Subcutaneous adipose tissue (tissue), 4 donors: ENCODE measurements around the gene CHST4. TPM values are rescaled to one million over a fixed set of nuclear protein-coding genes. Genes with fewer than 3 reads are reported as not detected.

Experiments
- total RNA-seq, 4 donors: library from RNA; depleted of rRNA; stranded (reverse); fragments of >200 nt; gene quantifications; one replicate each; pipeline ENCODE4 v1.1.0, GENCODE V29; 2016
- TF ChIP-seq, protein P1 (sequence below): fragments of 450-650 bp; IDR thresholded peaks from one replicate; pipeline ENCODE4 v1.5.1; 2016; ENCODE audit warnings: low read depth, mild to moderate bottlenecking, control low read depth, antibody characterized with exemption, moderate library complexity

The CHST4 gene
- total RNA-seq, 4 donors from 2014 or later: 0.34 to 2.2 TPM; not detected in 2

DNA sequence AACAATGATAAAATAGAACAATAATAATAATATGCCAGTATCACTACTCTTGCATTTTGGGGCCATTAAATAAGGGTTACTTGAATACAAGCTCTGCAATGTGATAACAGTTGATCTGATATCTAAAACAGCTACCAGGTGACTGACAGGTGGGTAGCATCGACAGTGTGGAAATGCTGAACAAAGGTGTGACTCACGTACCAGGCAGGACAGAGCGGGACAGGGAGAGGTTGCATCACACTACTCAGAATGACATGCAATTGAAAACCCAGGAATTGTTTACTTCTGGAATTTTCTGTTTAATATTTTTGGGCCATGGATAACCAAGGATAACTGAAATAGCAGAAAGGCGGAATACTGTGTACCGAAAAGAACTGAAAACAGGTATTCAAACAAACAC lies 21.3 kb upstream of the CHST4 start:
- TF ChIP-seq, protein P1, sequence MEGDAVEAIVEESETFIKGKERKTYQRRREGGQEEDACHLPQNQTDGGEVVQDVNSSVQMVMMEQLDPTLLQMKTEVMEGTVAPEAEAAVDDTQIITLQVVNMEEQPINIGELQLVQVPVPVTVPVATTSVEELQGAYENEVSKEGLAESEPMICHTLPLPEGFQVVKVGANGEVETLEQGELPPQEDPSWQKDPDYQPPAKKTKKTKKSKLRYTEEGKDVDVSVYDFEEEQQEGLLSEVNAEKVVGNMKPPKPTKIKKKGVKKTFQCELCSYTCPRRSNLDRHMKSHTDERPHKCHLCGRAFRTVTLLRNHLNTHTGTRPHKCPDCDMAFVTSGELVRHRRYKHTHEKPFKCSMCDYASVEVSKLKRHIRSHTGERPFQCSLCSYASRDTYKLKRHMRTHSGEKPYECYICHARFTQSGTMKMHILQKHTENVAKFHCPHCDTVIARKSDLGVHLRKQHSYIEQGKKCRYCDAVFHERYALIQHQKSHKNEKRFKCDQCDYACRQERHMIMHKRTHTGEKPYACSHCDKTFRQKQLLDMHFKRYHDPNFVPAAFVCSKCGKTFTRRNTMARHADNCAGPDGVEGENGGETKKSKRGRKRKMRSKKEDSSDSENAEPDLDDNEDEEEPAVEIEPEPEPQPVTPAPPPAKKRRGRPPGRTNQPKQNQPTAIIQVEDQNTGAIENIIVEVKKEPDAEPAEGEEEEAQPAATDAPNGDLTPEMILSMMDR: no peak

GRCh38 chr16:71507061-71507460 lies 19.2 kb upstream of the CHST4 start:
- TF ChIP-seq, protein P1: no peak

DNA sequence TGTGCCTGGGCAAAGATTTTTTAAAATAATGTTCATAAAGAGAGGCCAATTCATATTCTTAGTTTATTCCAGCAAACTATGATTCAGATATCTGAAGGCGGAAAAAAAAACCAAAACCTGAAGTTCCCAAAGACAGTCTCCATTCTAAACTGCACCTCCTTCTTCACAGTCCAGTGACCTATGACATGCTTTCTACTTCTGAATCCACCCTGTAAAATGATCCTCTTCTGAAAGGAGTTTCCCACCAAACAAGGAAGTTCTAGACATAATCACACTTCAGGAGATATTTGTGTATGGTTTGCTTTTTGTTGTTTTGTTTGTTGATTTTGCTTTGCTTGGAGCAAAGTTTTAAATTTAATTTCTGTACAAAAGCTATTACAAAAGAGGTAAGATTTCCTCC lies 12.9 kb upstream of the CHST4 start:
- TF ChIP-seq, protein P1: no peak

GRCh38 chr16:71514476-71514875 lies 11.8 kb upstream of the CHST4 start:
- TF ChIP-seq, protein P1: no peak

DNA sequence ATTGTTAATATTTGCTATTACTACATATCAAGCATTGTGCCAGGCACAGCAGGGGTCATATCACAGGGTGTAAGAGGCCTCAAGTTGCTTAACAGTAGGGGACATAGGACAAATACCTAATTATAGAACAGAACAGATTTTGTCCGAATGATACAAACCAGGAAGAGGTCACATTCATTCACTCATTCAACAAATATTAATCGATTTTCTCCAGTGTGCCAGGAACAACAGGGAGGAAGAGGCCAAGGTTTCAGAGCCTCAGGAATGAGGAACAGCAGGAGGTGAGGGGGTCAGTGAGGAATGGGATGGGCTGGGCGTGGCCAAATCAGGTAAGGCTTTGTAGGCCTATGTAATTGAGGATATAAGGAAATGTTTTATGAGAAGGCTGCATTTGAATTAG lies 11.2 kb upstream of the CHST4 start:
- TF ChIP-seq, protein P1: no peak

GRCh38 chr16:71520550-71520949 lies 5.7 kb upstream of the CHST4 start:
- TF ChIP-seq, protein P1: no peak

DNA sequence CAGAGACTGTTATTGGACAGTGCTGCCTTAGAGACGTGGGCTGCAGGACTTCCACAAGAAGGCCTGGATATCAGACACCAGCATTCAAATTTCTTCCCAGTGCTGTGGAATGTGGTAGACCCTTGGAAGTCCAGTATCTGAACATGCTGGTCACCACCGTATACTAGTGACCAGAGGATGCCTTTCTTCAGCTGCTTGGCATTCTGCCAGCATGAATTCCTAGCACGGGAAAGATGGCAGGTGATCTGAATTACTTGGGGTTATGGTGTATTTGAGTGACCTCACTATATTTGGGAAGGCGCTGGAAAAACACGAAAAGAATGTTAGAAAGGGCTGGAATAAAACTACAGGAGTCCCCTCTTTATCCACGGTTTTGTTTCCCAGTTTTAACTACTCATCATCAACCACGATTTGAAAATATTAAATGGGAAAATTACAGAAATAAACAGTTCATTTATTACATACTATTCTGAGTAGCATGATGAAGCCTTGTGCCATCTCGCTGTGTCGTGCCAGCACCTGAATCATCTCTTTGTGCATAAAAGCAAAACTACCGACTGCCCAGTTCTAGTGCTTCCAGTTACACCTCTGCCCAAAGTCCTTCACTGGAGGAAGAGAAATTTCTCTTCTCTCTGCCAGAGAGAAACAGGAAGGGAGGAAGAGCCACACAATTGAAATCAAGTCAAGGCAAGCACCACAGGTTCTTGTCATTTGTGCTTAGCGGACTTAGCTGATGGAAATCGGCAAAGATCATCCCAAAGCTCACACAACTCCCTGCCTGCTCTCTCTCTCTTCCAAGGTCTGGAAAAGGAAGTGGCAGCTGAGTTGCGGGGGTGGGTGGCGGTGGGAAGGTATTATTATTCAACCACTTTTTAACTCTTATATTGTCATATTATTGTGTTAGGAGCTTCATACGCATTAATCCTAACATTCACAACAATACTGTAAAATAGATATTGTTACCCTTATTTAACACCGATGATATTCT lies 1.4 kb upstream of the CHST4 start:
- TF ChIP-seq, protein P1: no peak
